ENCODE results near the gene ADGRD2.

The ADGRD2 gene

GRCh38 chr9:124498499-124499146 lies 48.4 kb downstream of the ADGRD2 start:
- Histone ChIP-seq H3K4me3 (ENCODE audit: low read depth in 1 of 5, low read length in 5 of 5) (no peak overlapping the region), H3K36me3 (ENCODE audit: control insufficient read depth in 5 of 5, insufficient read depth in 5 of 5, low read length in 5 of 5) (no peaks in the 10 kb centered on the region), H3K9me3 (ENCODE audit: control insufficient read depth in 5 of 5, low read length in 5 of 5) (no peaks in the 10 kb centered on the region), H3K4me1 (ENCODE audit: control insufficient read depth in 5 of 5, insufficient read depth in 5 of 5, low read length in 5 of 5) (peaks cover 0 to 11% (median 7%) of the 10 kb centered on the region in 5 donors), H3K9ac (ENCODE audit: low read length in 5 of 5) (no peak overlapping the region), H3K27ac (ENCODE audit: low read depth, low read length) (no peak overlapping the region), H3K27me3 (ENCODE audit: control insufficient read depth in 5 of 5, insufficient read depth in 4 of 5, low read length in 5 of 5) (peaks cover 26 to 55% (median 54%) of the 10 kb centered on the region in 5 donors)

- Histone ChIP-seq H3K27me3 (ENCODE audit: control insufficient read depth in 5 of 5, insufficient read depth in 4 of 5, low read length in 5 of 5) (peaks cover 32 to 60% (median 57%) of the 10 kb centered on the region in 5 donors), H3K9me3 (ENCODE audit: control insufficient read depth in 5 of 5, low read length in 5 of 5) (no peaks in the 10 kb centered on the region), H3K9ac (ENCODE audit: low read length in 5 of 5) (no peak overlapping the region), H3K4me3 (ENCODE audit: low read depth in 1 of 5, low read length in 5 of 5) (no peak overlapping the region), H3K27ac (ENCODE audit: low read depth, low read length) (no peak overlapping the region), H3K4me1 (ENCODE audit: control insufficient read depth in 5 of 5, insufficient read depth in 5 of 5, low read length in 5 of 5) (peaks cover 0 to 17% (median 12%) of the 10 kb centered on the region in 5 donors), H3K36me3 (ENCODE audit: control insufficient read depth in 5 of 5, insufficient read depth in 5 of 5, low read length in 5 of 5) (no peaks in the 10 kb centered on the region)
Measured at GRCh38 chr9:124499216-124499615, 49.0 kb downstream of the ADGRD2 start.

- peaks cover 0 to 23% (median 15%) of the 10 kb centered on the region in 5 donors for H3K4me1 ChIP-seq (ENCODE audit: control insufficient read depth in 5 of 5, insufficient read depth in 5 of 5, low read length in 5 of 5)
- H3K9ac ChIP-seq (ENCODE audit: low read length in 5 of 5) = no peak overlapping the region
- H3K9me3 ChIP-seq (ENCODE audit: control insufficient read depth in 5 of 5, low read length in 5 of 5) = no peaks in the 10 kb centered on the region
- no peaks in the 10 kb centered on the region for H3K36me3 ChIP-seq (ENCODE audit: control insufficient read depth in 5 of 5, insufficient read depth in 5 of 5, low read length in 5 of 5)
- no peak overlapping the region for H3K27ac ChIP-seq (ENCODE audit: low read depth, low read length)
- no peak overlapping the region for H3K4me3 ChIP-seq (ENCODE audit: low read depth in 1 of 5, low read length in 5 of 5)
- peaks cover 34 to 66% (median 59%) of the 10 kb centered on the region in 5 donors for H3K27me3 ChIP-seq (ENCODE audit: control insufficient read depth in 5 of 5, insufficient read depth in 4 of 5, low read length in 5 of 5)
Measured at GRCh38 chr9:124500028-124500795, 50.0 kb downstream of the ADGRD2 start.

- Histone ChIP-seq H3K9ac (ENCODE audit: low read length in 5 of 5) (no peak overlapping the region), H3K4me1 (ENCODE audit: control insufficient read depth in 5 of 5, insufficient read depth in 5 of 5, low read length in 5 of 5) (peaks cover 0 to 24% (median 15%) of the 10 kb centered on the region in 5 donors), H3K27ac (ENCODE audit: low read depth, low read length) (no peak overlapping the region), H3K9me3 (ENCODE audit: control insufficient read depth in 5 of 5, low read length in 5 of 5) (no peaks in the 10 kb centered on the region), H3K36me3 (ENCODE audit: control insufficient read depth in 5 of 5, insufficient read depth in 5 of 5, low read length in 5 of 5) (no peaks in the 10 kb centered on the region), H3K27me3 (ENCODE audit: control insufficient read depth in 5 of 5, insufficient read depth in 4 of 5, low read length in 5 of 5) (peaks cover 40 to 70% (median 63%) of the 10 kb centered on the region in 5 donors), H3K4me3 (ENCODE audit: low read depth in 1 of 5, low read length in 5 of 5) (no peak overlapping the region)
Measured at GRCh38 chr9:124500796-124501611, 50.8 kb downstream of the ADGRD2 start.

GRCh38 chr9:124501771-124502320 lies 51.6 kb downstream of the ADGRD2 start:
- peaks cover 0 to 24% (median 15%) of the 10 kb centered on the region in 5 donors for H3K4me1 ChIP-seq (ENCODE audit: control insufficient read depth in 5 of 5, insufficient read depth in 5 of 5, low read length in 5 of 5)
- H3K9ac ChIP-seq (ENCODE audit: low read length in 5 of 5) = no peak overlapping the region
- H3K9me3 ChIP-seq (ENCODE audit: control insufficient read depth in 5 of 5, low read length in 5 of 5) = no peaks in the 10 kb centered on the region
- no peak overlapping the region for H3K27ac ChIP-seq (ENCODE audit: low read depth, low read length)
- H3K36me3 ChIP-seq (ENCODE audit: control insufficient read depth in 5 of 5, insufficient read depth in 5 of 5, low read length in 5 of 5) = no peaks in the 10 kb centered on the region
- H3K27me3 ChIP-seq (ENCODE audit: control insufficient read depth in 5 of 5, insufficient read depth in 4 of 5, low read length in 5 of 5) = peaks cover 43 to 74% (median 64%) of the 10 kb centered on the region in 5 donors
- H3K4me3 ChIP-seq (ENCODE audit: low read depth in 1 of 5, low read length in 5 of 5) = no peak overlapping the region

GRCh38 chr9:124502711-124503702 lies 52.8 kb downstream of the ADGRD2 start:
- H3K4me3 ChIP-seq (ENCODE audit: low read depth in 1 of 5, low read length in 5 of 5) = no peak overlapping the region

GRCh38 chr9:124503713-124504529 lies 53.7 kb downstream of the ADGRD2 start:
- H3K27me3 ChIP-seq (ENCODE audit: control insufficient read depth in 5 of 5, insufficient read depth in 4 of 5, low read length in 5 of 5) = peaks cover 43 to 64% (median 55%) of the 10 kb centered on the region in 5 donors
- no peak overlapping the region for H3K9ac ChIP-seq (ENCODE audit: low read length in 5 of 5)
- H3K36me3 ChIP-seq (ENCODE audit: control insufficient read depth in 5 of 5, insufficient read depth in 5 of 5, low read length in 5 of 5) = no peaks in the 10 kb centered on the region
- peak overlapping the region in 2 of 5 donors; percentile 29 to 48 for H3K4me3 ChIP-seq (ENCODE audit: low read depth in 1 of 5, low read length in 5 of 5)
- H3K27ac ChIP-seq (ENCODE audit: low read depth, low read length) = no peak overlapping the region
- H3K9me3 ChIP-seq (ENCODE audit: control insufficient read depth in 5 of 5, low read length in 5 of 5) = no peaks in the 10 kb centered on the region
- H3K4me1 ChIP-seq (ENCODE audit: control insufficient read depth in 5 of 5, insufficient read depth in 5 of 5, low read length in 5 of 5) = peaks cover 0 to 20% (median 15%) of the 10 kb centered on the region in 5 donors

More at GRCh38 chr9:124502711-124503702, 52.8 kb downstream of the ADGRD2 start:
- Histone ChIP-seq H3K9ac (ENCODE audit: low read length in 5 of 5) (no peak overlapping the region), H3K36me3 (ENCODE audit: control insufficient read depth in 5 of 5, insufficient read depth in 5 of 5, low read length in 5 of 5) (no peaks in the 10 kb centered on the region), H3K4me1 (ENCODE audit: control insufficient read depth in 5 of 5, insufficient read depth in 5 of 5, low read length in 5 of 5) (peaks cover 0 to 24% (median 15%) of the 10 kb centered on the region in 5 donors), H3K27ac (ENCODE audit: low read depth, low read length) (no peak overlapping the region), H3K9me3 (ENCODE audit: control insufficient read depth in 5 of 5, low read length in 5 of 5) (no peaks in the 10 kb centered on the region), H3K27me3 (ENCODE audit: control insufficient read depth in 5 of 5, insufficient read depth in 4 of 5, low read length in 5 of 5) (peaks cover 43 to 72% (median 63%) of the 10 kb centered on the region in 5 donors)

- H3K9ac ChIP-seq (ENCODE audit: low read length in 5 of 5) = no peak overlapping the region
- peaks cover 0 to 20% (median 15%) of the 10 kb centered on the region in 5 donors for H3K4me1 ChIP-seq (ENCODE audit: control insufficient read depth in 5 of 5, insufficient read depth in 5 of 5, low read length in 5 of 5)
- H3K9me3 ChIP-seq (ENCODE audit: control insufficient read depth in 5 of 5, low read length in 5 of 5) = no peaks in the 10 kb centered on the region
- peaks cover 42 to 58% (median 50%) of the 10 kb centered on the region in 5 donors for H3K27me3 ChIP-seq (ENCODE audit: control insufficient read depth in 5 of 5, insufficient read depth in 4 of 5, low read length in 5 of 5)
- H3K27ac ChIP-seq (ENCODE audit: low read depth, low read length) = no peak overlapping the region
- peak overlapping the region in 1 of 5 donors; percentile 48 for H3K4me3 ChIP-seq (ENCODE audit: low read depth in 1 of 5, low read length in 5 of 5)
- H3K36me3 ChIP-seq (ENCODE audit: control insufficient read depth in 5 of 5, insufficient read depth in 5 of 5, low read length in 5 of 5) = no peaks in the 10 kb centered on the region
Measured at GRCh38 chr9:124504530-124505005, 54.3 kb downstream of the ADGRD2 start.

Measured in subcutaneous abdominal adipose tissue (tissue), 5 donors.